Suprapubic skin (tissue), 4 donors: ENCODE measurements around the gene KCNJ4. TPM values are rescaled to one million over a fixed set of nuclear protein-coding genes. Genes with fewer than 3 reads are reported as not detected.

Source experiments
- DNase-seq, 2 donors: peaks; one replicate each; pipeline ENCODE4 v3.0.0-alpha.2; 2019; ENCODE audit warnings: low spot score in 2 of 2
- H3K27ac ChIP-seq: fragments of 200-600 bp; sonication (generic); one replicate; pipeline ENCODE4 v1.5.1; 2019
- H3K27me3 ChIP-seq: fragments of 200-600 bp; sonication (generic); one replicate; pipeline ENCODE4 v1.5.1; 2019
- H3K36me3 ChIP-seq: fragments of 200-600 bp; sonication (generic); one replicate; pipeline ENCODE4 v1.5.1; 2019
- H3K4me1 ChIP-seq: fragments of 200-600 bp; sonication (generic); one replicate; pipeline ENCODE4 v1.5.1; 2019
- H3K4me3 ChIP-seq: fragments of 200-600 bp; sonication (generic); one replicate; pipeline ENCODE4 v1.5.1; 2019; ENCODE audit warnings: mild to moderate bottlenecking
- H3K9me3 ChIP-seq: fragments of 200-600 bp; sonication (generic); one replicate; pipeline ENCODE4 v1.5.1; 2019
- EP300 ChIP-seq: sonication (generic); formaldehyde crosslinking; IDR thresholded peaks from one replicate; pipeline ENCODE4 v1.6.1; 2017; ENCODE audit warnings: antibody characterized with exemption
- POLR2A ChIP-seq, 2 donors: fragments of 450-650 bp; IDR thresholded peaks; one replicate each; pipeline ENCODE4 v1.6.1; 2017; ENCODE audit warnings: antibody characterized with exemption in 2 of 2, mild to moderate bottlenecking in 2 of 2, moderate library complexity in 2 of 2
- POLR2AphosphoS5 ChIP-seq, 3 donors: sonication (generic); formaldehyde crosslinking; IDR thresholded peaks; one replicate each; pipeline ENCODE4 v1.6.1; 2017; ENCODE audit warnings: antibody characterized with exemption in 3 of 3
- WGBS: methylation state at CpG from one replicate; pipeline ENCODE4 v1.1.5; 2018; 5-methylcytosine and 5-hydroxymethylcytosine counted together
- total RNA-seq, 4 donors: library from RNA; depleted of rRNA; stranded (reverse); fragments of >200 nt; gene quantifications; one replicate each; pipeline ENCODE4 v1.1.0, GENCODE V29; 2016
- TF ChIP-seq, protein P1 (sequence below), 2 donors: fragments of 200-600 bp in 1 of 2; fragments of 450-650 bp in 1 of 2; sonication (generic) in 1 of 2; IDR thresholded peaks; one replicate each; pipeline ENCODE4 v1.5.1; 2016 to 2019; ENCODE audit warnings: antibody characterized with exemption in 2 of 2, mild to moderate bottlenecking in 1 of 2, moderate library complexity in 1 of 2

The KCNJ4 gene
- total RNA-seq, 4 donors from 2014 or later = 0.21 to 0.55 (median 0.32) TPM; not detected in 1

DNA sequence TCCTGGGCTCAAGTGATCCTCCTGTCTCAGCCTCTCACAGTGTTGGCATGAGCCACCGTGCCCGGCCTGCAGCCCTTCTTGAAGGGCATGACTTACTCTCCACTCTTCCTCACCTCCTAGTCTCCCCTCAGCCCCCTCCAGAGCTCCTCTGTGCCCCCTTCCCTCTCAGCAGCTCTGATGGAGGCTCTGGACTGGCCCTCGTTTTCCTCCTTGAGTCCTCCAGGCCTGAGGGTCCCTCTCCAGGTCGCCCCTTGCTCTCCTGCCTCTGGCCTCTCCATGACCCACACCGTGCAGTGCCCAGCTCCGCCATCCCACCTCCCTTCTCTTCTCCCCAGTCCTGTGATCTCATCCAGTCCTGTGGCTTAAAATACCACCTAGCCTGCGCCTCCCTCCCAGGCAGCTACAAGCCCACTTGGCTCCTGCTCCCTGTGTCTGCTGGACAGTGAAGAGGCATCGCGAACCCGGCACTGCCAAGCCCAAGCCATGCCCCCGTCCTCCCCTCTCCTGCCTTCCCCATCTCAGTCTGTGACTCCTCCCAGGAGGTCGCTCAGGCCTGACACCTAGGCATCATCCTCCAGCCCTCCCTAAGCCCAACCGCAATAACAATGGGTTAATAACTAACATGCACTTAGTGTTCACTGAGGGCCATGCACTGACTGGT lies 11.9 kb downstream of the KCNJ4 start:
- no peak overlapping the region for H3K27ac ChIP-seq
- DNase-seq = no peak
- H3K36me3 ChIP-seq = no peaks in the 10 kb centered on the region
- TF ChIP-seq POLR2A (IDR thresholded peaks at IDR 0.05) = no peak
- no peak overlapping the region for H3K4me3 ChIP-seq
- no peaks in the 10 kb centered on the region for H3K4me1 ChIP-seq
- 76% methylated on average over 13 of the region's 13 CpGs for WGBS
- peaks cover 31% of the 10 kb centered on the region for H3K27me3 ChIP-seq
- no peaks in the 10 kb centered on the region for H3K9me3 ChIP-seq

DNA sequence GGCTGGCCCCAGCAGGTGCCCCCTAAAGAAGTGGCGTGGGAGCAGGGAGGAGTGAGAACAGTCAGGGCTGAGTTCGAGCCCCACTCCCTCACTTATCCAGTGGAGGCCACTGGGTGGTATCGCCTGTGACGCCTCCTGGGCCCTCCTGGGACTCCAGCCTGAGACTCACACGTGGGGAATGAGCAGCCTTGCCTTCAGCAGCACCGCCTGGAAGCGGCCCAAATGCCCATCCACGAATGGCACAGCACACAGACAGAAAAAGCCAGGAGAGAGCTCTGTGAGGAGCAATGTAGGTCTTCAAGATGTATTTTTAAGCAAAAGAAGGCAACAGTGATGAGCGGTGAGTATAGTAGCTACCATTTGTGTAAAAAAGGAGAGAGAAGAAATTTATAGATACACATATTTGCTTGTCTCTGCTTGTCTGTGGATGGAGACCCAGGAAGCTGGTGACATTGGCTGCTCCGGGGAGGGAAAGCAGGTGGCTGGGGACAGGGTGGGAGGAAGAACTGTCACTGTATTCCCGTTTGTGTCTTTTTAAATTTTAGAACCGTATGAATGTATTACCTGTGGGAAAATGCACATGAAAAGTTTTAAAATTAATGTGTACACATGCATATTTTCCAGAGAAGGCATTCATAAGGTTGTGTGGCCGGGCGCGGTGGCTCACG lies 13.2 kb downstream of the KCNJ4 start:
- 63% methylated on average over 12 of the region's 16 CpGs for WGBS
- Histone ChIP-seq H3K9me3 (no peaks in the 10 kb centered on the region), H3K4me1 (no peaks in the 10 kb centered on the region), H3K36me3 (no peaks in the 10 kb centered on the region), H3K4me3 (no peak overlapping the region), H3K27ac (no peak overlapping the region), H3K27me3 (peaks cover 31% of the 10 kb centered on the region)
- TF ChIP-seq EP300 = no peak
- no peak for TF ChIP-seq POLR2A (IDR thresholded peaks at IDR 0.05)
- TF ChIP-seq, protein P1, sequence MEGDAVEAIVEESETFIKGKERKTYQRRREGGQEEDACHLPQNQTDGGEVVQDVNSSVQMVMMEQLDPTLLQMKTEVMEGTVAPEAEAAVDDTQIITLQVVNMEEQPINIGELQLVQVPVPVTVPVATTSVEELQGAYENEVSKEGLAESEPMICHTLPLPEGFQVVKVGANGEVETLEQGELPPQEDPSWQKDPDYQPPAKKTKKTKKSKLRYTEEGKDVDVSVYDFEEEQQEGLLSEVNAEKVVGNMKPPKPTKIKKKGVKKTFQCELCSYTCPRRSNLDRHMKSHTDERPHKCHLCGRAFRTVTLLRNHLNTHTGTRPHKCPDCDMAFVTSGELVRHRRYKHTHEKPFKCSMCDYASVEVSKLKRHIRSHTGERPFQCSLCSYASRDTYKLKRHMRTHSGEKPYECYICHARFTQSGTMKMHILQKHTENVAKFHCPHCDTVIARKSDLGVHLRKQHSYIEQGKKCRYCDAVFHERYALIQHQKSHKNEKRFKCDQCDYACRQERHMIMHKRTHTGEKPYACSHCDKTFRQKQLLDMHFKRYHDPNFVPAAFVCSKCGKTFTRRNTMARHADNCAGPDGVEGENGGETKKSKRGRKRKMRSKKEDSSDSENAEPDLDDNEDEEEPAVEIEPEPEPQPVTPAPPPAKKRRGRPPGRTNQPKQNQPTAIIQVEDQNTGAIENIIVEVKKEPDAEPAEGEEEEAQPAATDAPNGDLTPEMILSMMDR (IDR thresholded peaks at IDR 0.05) = no peak
- no peak for TF ChIP-seq POLR2AphosphoS5 (IDR thresholded peaks at IDR 0.05)
- no peak for DNase-seq

- WGBS = 79% methylated on average over 13 of the region's 14 CpGs
- no peak overlapping the region for H3K27ac ChIP-seq
- H3K4me1 ChIP-seq = no peaks in the 10 kb centered on the region
- DNase-seq = no peak
- H3K4me3 ChIP-seq = no peak overlapping the region
- H3K9me3 ChIP-seq = no peaks in the 10 kb centered on the region
- no peaks in the 10 kb centered on the region for H3K36me3 ChIP-seq
- H3K27me3 ChIP-seq = peaks cover 27% of the 10 kb centered on the region
- TF ChIP-seq, protein P1 (IDR thresholded peaks at IDR 0.05) = no peak
- no peak for TF ChIP-seq POLR2A (IDR thresholded peaks at IDR 0.05)
- no peak for TF ChIP-seq POLR2AphosphoS5 (IDR thresholded peaks at IDR 0.05)
- no peak for TF ChIP-seq EP300
These were observed 14.2 kb downstream of the KCNJ4 start for GRCh38 chr22:38440747-38441350.

DNA sequence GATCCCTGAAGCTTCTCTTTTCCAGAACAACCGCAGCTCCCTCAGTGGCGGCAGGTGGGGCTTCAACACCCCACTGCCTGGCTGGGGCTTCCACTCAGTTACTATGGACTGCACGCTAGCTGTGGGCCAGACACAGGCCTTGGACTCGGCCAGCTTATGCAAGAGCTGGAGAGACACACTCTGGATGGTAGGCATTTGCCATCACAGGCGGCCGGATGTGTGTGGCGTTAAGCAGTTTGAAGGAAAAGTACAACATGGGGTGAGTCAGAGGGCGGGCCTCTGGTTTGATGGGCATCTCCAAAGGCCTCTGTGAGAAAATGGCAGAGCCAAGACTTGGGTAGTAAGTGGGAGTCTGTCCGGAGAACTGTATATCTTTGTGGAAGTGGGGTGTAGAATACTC lies 17.6 kb downstream of the KCNJ4 start:
- H3K36me3 ChIP-seq = no peaks in the 10 kb centered on the region
- no peak for DNase-seq
- no peak overlapping the region for H3K4me3 ChIP-seq
- peaks cover 10% of the 10 kb centered on the region for H3K27me3 ChIP-seq
- H3K9me3 ChIP-seq = no peaks in the 10 kb centered on the region
- 94% methylated on average over 6 of the region's 9 CpGs for WGBS
- TF ChIP-seq EP300 (no peak), POLR2AphosphoS5 (IDR thresholded peaks at IDR 0.05) (no peak), POLR2A (IDR thresholded peaks at IDR 0.05) (no peak)
- TF ChIP-seq, protein P1 (IDR thresholded peaks at IDR 0.05) = no peak
- no peaks in the 10 kb centered on the region for H3K4me1 ChIP-seq
- no peak overlapping the region for H3K27ac ChIP-seq

DNA sequence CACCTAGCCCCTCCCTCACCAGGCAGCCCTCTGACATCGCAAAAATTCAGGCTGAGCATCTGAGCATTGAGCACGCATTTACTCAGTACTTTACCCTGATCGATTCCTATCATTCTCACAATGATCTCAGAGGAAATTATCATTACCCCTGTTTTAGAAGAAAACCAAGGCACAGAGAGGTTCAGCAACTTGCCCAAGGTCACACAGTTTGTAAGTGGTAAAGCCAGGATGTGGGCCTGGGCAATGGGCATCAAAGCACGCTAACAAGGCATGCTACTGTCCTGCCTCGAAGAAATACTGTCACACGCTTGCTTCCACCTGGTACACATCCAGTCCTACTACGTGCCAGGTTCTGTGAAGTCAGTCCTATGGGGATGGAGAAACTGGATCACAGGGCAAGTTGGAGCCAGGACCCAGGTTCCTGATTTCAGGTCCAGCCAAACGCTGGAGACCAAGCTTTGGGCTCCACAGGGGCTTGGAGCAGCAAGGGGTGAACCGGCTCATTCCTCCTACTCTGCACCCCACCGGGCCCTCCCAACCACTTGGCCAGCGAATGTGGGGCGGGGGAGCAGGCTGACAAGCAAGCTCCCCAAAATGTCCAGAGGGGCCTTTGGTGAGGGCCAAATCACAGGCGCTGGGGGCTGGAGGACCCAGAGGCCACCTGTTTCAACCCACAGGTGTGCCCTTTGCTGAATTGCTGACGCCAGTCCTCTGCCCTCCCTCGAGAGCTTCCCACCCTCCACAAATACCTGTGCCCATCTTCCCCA lies 18.2 kb downstream of the KCNJ4 start:
- 94% methylated on average over 7 of the region's 15 CpGs for WGBS
- DNase-seq = no peak
- Histone ChIP-seq H3K27me3 (peaks cover 10% of the 10 kb centered on the region), H3K27ac (no peak overlapping the region), H3K4me3 (no peak overlapping the region), H3K4me1 (no peaks in the 10 kb centered on the region), H3K36me3 (no peaks in the 10 kb centered on the region), H3K9me3 (no peaks in the 10 kb centered on the region)
- TF ChIP-seq POLR2A (IDR thresholded peaks at IDR 0.05) = no peak
- TF ChIP-seq, protein P1 (IDR thresholded peaks at IDR 0.05) = no peak
- TF ChIP-seq EP300 = no peak
- TF ChIP-seq POLR2AphosphoS5 (IDR thresholded peaks at IDR 0.05) = no peak
